Stimulated activated CD4-positive, alpha-beta T cell treated with anti-CD3 and anti-CD28 coated beads, Interleukin-4, amount 100 ng/mL, for 24 hours (primary cell): ENCODE data around the gene MAP3K12.
"Not testable (repeated sequence)": the region's sequence is repeated elsewhere in the genome, so short reads cannot be mapped to it uniquely, and the experiment has no call there.

Source experiments
- DNase-seq: peaks from one replicate; pipeline ENCODE4 v3.0.0-alpha.2; 2020

The MAP3K12 gene

GRCh38 chr12:53492188-53492587, 7.1 kb downstream of the MAP3K12 start:
- no peak for DNase-seq

- DNase-seq: no peak
Observed at GRCh38 chr12:53489242-53489864, 9.9 kb downstream of the MAP3K12 start.

GRCh38 chr12:53486736-53487487, 12.3 kb downstream of the MAP3K12 start:
- DNase-seq: no peak

GRCh38 chr12:53485955-53486735, 13.1 kb downstream of the MAP3K12 start:
- DNase-seq: no peak

GRCh38 chr12:53484686-53485575, 14.3 kb downstream of the MAP3K12 start:
- no peak for DNase-seq

- no peak for DNase-seq
Observed at GRCh38 chr12:53483979-53484377, 15.3 kb downstream of the MAP3K12 start.

GRCh38 chr12:53483225-53483978, 15.9 kb downstream of the MAP3K12 start:
- no peak for DNase-seq

- DNase-seq: no peak
Observed at GRCh38 chr12:53482626-53483168, 16.6 kb downstream of the MAP3K12 start.

- no peak for DNase-seq
Observed at GRCh38 chr12:53481939-53482586, 17.2 kb downstream of the MAP3K12 start.

- DNase-seq: not testable (repeated sequence)
Observed at GRCh38 chr12:53481458-53481857, 17.8 kb downstream of the MAP3K12 start.

- DNase-seq: no peak
Observed at GRCh38 chr12:53480491-53481442, 18.5 kb downstream of the MAP3K12 start.

GRCh38 chr12:53479331-53479730, 19.9 kb downstream of the MAP3K12 start:
- DNase-seq: no peak

GRCh38 chr12:53478865-53479264, 20.4 kb downstream of the MAP3K12 start:
- no peak for DNase-seq

GRCh38 chr12:53476769-53477209, 22.5 kb downstream of the MAP3K12 start:
- DNase-seq: no peak

- no peak for DNase-seq
Observed at GRCh38 chr12:53474819-53475218, 24.4 kb downstream of the MAP3K12 start.

- no peak for DNase-seq
Observed at GRCh38 chr12:53474077-53474476, 25.2 kb downstream of the MAP3K12 start.

- DNase-seq: no peak
Observed at GRCh38 chr12:53472056-53472582, 27.1 kb downstream of the MAP3K12 start.

GRCh38 chr12:53468282-53468681, 31.0 kb downstream of the MAP3K12 start:
- no peak for DNase-seq

GRCh38 chr12:53467880-53468279, 31.4 kb downstream of the MAP3K12 start:
- no peak for DNase-seq

GRCh38 chr12:53467082-53467481, 32.2 kb downstream of the MAP3K12 start:
- DNase-seq: no peak
